Fibroblast of lung (primary cell): ENCODE results near the gene P2RX4.

Experiments
- EZH2 ChIP-seq: IDR thresholded peaks from 2 replicates; pipeline ENCODE4 v1.5.1; 2012; ENCODE audit warnings: low read length, control low read depth, mild to moderate bottlenecking; ENCODE audit errors: missing control alignments
- TF ChIP-seq, protein P1 (sequence below), 2 donors: IDR thresholded peaks in 1 of 2; conservative IDR thresholded peaks in 1 of 2; 1 replicate in 1 of 2; 2 replicates in 1 of 2; pipeline ENCODE4 v1.5.1; 2011 to 2012; ENCODE audit warnings: low read length in 2 of 2, control low read depth in 1 of 2, inconsistent platforms in 1 of 2, low read depth in 1 of 2, mild to moderate bottlenecking in 1 of 2

DNA sequence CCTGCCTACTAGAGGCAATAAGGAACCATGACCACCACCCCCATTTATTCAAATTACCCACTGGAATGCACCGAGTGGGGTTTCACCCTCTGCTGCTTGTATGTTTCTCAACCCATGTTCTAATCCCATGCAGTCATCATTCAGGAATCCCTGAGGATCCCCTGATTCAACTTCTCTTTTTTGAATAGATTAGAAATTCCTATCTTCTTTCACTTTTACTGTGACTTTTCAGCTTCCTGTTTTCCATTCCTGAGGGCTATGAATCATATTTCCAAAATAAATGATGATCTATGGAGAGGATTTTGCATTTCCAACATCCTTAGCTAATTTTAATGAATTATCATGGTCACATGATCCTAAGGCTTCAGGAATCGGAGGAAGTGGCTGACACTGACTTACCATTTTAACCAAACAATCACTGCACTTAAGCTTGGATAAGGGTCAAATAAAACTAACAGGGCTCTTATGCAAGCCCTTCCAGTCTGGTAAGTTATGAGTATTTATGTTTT lies 19.4 kb upstream of the P2RX4 start:
- TF ChIP-seq, protein P1, sequence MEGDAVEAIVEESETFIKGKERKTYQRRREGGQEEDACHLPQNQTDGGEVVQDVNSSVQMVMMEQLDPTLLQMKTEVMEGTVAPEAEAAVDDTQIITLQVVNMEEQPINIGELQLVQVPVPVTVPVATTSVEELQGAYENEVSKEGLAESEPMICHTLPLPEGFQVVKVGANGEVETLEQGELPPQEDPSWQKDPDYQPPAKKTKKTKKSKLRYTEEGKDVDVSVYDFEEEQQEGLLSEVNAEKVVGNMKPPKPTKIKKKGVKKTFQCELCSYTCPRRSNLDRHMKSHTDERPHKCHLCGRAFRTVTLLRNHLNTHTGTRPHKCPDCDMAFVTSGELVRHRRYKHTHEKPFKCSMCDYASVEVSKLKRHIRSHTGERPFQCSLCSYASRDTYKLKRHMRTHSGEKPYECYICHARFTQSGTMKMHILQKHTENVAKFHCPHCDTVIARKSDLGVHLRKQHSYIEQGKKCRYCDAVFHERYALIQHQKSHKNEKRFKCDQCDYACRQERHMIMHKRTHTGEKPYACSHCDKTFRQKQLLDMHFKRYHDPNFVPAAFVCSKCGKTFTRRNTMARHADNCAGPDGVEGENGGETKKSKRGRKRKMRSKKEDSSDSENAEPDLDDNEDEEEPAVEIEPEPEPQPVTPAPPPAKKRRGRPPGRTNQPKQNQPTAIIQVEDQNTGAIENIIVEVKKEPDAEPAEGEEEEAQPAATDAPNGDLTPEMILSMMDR (conservative IDR thresholded peaks at IDR 0.05 in 1 of 2, IDR thresholded peaks at IDR 0.05 in 1 of 2; ENCODE audit: low read depth in 1 of 2, low read length in 2 of 2) = no peak
- TF ChIP-seq EZH2 = no peak
